ENCODE results near the gene NANOS3.
A peak's percentile ranks its signal among the peaks of the same experiment; 100 is the strongest.
"Not testable (repeated sequence)": the region's sequence is repeated elsewhere in the genome, so short reads cannot be mapped to it uniquely, and the experiment has no call there.

Gene NANOS3

DNA sequence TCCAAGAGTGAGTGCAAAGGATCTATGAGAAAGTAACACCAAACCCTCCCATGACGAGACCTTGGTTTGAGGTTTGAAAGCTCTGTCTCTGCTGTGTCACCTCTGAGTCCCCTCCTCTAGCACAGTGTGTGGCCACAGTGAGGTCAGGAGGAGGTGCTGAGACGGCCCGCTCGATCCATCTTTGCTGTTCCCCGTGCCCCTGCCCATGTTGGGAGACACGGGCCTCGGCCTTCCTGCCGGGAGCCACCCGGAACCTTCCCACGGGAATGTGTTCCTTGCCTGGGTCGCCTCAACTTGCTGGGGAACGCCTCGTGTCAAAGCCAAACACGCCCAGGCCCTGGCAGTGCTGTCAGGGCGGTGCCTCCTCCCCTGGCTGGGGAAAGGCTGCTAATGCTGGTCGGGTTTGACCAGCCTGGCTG lies 10.1 kb downstream of the NANOS3 start:
- no peak for DNase-seq

DNA sequence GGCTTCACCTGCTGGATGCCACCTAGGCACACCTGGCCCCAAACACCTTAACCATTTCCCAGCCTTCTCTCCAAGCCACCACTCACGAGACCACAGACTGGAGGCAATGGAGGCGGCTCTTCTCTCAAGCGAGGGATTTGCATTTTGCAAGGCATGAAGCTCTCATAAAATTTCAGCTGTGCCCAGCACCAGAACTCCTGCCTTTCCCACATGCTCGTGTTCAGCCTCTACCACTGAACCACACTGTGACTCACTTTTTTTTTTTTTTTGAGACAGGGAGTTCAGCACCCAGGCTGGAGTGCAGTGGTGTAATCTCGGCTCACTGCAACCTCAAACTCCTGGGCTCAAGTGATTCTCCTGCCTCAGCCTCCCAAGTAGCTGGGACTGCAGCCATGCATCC lies 10.6 kb downstream of the NANOS3 start:
- DNase-seq, result no peak

DNA sequence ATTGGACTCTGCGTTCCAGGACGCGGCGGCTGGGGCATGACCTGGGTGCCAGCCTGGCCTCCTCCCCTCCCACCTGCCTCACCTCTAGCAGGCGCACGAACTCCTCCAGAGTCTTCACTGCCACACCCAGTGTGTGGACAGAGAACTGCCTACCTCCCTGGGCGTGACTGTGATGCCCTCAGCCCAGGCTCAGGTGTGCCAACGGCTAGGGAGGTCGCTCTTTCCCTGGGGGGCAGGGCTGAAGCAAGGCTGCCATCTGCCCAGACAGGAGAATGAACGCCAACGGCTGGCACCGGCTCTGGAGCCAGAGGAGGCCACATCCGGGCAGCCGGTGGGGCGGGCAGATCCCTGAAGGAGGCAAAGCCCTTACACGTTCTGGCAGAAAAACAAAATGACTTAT lies 11.3 kb downstream of the NANOS3 start:
- DNase-seq, result no peak

DNA sequence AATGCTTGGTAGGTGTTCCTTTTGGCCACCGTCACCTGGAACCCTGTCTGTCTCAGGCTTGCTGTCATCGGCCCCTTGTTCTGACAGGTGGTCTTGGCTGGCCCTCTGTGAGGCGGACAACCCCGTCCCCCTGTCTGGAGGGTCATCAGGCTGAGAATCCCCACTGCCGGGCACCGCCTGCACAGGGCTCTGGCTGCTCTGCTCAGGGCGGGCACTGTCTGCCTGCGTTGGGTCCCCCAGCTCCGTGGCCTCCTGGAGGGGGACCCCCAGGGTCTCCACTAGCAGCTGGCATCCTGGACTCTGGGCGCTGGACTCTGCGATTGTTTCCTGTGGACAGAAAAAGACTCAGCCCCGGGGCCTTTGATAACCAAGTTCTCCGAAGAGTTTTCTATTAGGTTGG lies 13.2 kb downstream of the NANOS3 start:
- no peak for DNase-seq

DNA sequence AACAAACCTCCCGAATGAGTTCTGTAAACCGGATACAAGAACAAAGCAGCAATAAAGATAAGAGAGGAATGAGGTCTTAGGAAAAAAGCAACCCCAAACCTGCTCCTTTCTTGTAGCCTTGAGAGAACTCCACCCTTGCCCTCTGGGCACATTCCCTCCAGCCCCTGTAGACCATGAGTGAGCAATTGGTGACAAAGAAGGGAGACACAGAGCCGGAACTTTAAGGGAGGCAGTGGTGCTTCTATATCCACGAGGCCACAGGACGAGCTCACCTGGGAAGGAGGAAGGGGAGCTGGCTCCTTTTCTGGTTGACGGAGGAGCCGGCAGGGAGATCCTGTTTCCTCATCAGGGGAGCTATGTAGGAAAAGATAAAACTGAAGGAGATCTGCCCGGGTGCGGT lies 15.9 kb downstream of the NANOS3 start:
- DNase-seq, result no peak

DNA sequence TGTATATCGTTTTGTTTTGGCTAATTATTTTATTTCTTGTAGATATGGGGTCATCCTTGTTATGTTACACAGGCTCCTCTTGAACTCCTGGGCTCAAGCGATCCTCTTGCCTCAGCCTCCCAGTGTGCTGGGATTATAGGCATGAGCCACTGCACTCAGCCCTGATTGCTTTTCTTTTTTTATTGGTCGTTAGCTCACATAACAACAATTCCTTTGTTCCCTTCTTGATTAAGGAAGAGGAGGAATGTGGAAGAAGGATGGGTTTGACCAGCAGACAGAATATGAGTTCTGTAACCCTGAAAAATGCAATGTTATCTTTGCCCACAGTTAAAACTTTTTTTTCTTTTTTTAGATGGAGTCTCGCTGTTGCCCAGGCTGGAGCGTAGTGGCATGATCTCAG lies 17.6 kb downstream of the NANOS3 start:
- no peak for DNase-seq

DNA sequence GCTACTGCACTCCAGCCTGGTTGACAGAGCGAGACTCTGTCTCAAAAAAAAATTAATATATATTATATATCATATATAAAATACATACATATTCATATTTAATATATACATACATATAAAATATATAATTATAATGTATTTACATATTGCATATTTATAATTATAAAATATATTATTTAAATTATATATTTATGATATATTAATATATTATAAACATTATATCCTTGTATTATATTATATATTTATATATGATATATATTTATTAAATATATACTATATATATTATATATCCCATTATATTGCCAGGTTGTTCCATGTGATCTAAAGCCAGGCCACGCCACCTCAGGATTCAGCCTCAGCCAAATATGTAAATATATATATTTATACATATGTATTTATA lies 19.3 kb downstream of the NANOS3 start:
- DNase-seq, result no peak

DNA sequence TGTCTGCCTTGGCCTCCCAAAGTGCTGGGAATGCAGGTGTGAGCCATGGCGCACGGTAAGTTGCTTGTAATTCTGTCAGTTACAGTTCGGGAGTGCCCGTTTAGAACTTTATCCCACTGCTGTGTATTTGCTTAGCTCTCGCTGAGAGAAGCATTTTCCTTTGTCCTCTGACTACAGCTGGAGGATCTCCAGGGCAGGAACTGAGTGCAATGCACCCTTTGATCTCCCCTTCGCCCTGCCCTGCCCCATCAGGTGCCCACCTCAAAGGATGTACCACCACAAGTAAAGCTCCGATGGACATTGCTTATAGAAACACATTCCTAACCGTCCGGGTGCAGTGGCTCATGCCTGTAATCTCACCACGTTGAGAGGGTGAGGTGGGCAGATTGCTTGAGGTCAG lies 22.5 kb downstream of the NANOS3 start:
- DNase-seq, result no peak

DNA sequence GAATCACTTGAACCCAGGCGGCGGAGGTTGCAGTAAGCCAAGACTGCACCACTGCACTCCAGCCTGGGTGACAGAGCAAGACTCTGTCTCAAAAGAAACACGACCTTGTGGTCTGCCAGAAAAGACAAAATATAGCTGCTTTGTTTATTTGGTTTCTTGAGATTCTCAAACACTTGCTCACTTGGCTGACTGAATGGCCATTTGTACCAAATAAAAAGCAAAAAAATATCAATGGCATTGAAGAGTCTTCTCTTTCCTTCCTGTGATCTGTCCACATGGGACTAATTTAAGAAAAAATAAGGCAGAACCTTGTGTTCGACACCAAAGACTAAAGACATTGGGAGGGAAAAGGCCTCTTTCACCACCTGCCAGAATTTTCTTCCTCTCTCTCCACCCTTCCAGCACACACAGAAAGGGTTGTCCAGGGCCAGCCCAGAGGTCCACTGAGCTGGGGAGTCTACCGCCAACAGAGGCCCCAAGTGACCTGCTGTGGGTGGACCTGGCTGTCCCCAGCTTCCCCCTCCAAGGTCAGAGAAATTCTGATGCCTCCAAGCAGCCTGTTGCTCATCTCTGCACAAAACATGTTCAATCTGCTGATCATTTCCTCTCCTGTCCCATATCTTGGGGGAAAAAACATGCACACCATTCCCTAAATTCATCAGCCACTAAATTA lies 23.1 kb downstream of the NANOS3 start:
- DNase-seq, result no peak

DNA sequence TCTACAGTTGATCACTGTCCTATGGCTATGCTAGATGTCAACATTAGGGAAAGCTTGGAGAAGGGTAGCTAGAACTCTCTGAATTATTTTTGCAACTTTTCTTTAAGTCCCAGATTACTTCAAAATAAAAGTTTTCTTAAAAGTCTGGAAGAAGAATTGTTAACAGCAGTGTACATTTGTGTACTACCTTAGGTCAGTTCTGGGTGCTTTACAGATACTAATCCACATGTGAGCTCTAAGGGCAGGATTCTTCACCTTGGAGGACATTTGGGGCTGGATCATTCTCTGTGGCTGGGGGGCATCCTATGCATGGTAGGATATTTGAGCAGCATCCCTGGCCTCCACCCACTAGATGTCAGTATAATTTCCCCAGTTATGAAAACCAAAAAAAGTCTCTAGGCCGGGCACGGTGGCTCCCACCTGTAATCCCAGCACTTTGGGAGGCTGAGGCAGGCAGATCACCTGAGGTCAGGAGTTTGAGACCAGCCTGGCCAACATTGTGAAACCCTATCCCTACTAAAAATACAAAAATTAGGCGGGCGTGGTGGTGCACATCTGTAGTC lies 26.1 kb downstream of the NANOS3 start:
- peak in 1 of 2 experiments; percentile 50 for DNase-seq

DNA sequence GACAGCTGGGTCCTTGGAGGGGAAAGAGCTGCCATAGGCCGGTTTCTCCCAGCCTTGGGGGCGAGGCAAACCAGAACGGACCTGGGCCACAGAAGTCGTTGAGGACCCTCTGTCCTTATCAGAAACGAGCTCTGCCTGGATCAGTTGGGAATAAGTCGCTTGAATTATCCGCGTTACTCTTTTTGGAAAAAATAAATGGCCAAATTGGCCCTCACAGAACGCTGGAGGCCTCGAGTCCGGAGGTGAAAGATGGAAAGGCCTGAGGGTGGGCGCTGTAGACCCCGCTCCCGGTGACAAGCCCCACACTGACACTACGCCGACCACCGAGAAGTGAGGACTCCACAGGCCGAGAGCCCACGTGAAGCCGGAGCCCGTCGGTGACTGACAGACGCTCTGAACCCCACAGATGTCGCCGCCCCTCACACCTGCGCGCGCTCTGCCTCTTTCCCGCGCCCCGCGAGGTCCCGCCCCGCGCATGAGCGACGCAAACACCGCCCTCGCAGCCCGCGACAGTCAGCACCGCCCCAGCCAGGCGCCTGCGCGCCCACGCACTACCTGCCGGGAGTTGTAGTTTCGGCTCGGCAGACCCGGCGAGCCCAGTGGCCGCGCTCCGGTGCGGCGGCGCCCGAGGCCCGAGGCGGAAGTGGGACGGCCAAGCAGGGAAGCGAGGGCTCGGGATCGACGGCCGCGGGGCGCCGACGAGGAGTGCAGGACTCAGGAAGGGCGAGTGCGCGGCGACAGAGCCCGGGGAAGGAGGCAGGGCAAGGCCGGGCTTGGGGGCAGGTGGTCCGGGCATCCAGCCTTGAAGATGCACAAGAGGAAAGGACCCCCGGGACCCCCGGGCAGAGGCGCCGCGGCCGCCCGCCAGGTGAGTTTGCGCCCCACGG lies 28.9 kb downstream of the NANOS3 start, which contains the start of the genes BRME1 and CC2D1A:
Gene BRME1, minus strand, starts transcription at position 484 of the 887 bp plus-strand sequence. CDS start 1,225 bp downstream, outside the sequence.
Gene CC2D1A, plus strand, starts transcription at position 568 of the 887 bp plus-strand sequence. Its CDS starts 241 bp downstream, at position 809.
- peak; percentile 43 to 75 for DNase-seq

DNA sequence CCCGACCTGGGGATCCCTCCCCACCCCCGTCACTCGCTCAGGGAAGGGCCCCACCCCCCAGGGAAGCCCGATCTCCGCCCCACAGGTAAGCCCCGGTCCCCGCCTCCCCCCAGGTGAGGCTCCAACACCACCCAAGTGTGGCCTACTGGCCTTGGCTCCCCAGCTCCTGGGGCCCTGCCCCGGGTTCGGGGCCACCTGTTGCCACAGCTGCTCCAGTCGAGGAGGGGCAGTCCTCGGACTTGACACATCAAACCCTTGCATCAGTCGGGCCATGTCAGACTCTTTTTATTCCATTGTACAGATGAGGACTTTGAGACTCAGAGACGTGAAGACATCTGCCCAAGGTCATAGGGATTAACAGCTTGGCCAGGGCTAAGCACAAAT lies 29.6 kb downstream of the NANOS3 start:
- no peak for DNase-seq

DNA sequence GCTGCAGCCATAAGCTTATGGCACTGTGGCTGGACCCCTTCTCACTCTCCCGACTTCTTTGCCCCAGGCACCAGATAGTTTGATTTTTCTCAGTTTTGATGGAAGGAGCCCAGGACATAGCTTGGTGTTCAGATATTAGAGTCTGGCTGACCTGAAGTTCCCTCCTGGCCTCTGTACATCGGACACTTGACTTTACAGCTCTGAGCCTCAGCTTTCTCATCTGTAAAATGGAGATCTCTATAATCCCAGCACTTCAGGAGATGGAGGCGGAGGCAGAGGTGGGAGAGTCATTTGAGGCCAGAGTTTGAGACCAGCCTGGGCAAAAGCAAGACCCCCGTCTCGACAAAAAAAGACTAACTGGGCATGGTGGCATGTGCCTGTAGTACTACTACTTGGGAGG lies 30.0 kb downstream of the NANOS3 start:
- no peak for DNase-seq

DNA sequence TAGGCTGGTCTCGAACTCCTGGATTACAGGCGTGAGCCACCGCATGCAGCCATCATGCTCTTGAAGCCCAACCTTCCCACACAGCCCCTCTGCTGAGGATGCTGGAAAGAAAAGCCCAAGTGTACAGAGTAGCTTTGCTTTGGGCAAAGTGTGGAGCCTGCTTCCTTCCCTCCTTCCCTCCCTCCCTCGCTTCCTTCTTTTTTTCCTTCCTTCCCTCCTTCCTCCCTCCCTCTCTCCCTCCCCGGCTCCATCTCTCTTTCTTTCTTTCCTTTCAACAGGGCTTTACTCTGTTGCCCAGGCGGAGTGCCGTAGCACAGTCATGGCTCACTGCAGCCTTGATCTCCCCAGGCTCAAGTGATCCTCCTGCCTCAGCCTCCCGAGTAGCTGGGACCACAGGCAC lies 31.7 kb downstream of the NANOS3 start:
- DNase-seq, result no peak

DNA sequence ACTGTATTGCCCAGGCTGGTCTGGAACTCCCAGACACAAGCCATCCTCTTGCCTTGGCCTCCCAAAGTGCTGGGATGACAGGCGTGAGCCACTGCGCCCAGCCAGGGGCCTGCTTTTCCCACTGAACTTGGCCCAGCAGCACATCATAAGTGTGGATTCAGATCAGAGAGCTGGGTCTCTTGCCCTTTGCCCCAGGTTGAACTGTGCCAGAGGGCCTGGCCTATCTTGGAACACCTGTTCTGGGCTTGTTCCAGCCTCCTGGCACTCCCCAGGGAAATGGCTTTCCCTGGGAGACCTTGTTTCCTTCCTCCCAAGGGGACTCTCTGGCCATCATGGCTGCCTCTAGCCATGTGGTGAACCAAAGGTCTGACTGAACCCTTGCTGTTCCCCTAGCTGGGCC lies 32.5 kb downstream of the NANOS3 start:
- DNase-seq, result no peak

DNA sequence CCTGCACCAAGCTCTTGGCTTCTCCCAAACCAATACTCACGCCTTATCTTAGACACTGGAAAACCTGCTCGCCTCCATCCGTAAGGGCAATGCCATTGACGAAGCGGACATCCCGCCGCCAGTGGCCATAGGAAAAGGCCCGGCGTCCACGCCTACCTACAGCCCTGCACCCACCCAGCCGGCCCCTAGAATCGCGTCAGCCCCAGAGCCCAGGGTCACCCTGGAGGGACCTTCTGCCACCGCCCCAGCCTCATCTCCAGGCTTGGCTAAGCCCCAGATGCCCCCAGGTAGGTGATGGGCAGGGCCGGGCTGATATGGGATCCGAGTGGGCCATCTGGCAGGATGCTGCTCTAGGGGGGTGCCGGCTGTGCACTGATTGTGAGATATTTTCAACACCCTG lies 36.4 kb downstream of the NANOS3 start:
- no peak for DNase-seq

DNA sequence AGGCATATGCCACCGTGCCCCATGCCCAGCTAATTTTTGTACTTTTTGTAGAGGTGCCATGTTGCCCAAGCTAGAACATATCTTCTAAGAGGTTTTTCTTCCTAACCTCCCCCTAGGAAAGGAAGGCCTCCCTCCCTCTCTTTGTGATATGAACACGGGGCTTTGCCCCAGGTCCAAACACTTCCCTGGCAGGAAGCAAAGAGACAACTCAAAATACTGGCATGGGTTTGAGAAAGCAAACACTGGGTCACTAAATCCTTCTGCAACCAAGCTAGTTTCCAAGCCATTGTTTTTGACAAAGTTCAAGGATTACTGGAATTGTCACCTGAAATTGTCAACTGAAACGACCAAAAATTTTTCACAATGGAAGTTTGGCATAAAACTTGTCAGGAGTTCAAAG lies 37.8 kb downstream of the NANOS3 start:
- DNase-seq, result no peak

DNA sequence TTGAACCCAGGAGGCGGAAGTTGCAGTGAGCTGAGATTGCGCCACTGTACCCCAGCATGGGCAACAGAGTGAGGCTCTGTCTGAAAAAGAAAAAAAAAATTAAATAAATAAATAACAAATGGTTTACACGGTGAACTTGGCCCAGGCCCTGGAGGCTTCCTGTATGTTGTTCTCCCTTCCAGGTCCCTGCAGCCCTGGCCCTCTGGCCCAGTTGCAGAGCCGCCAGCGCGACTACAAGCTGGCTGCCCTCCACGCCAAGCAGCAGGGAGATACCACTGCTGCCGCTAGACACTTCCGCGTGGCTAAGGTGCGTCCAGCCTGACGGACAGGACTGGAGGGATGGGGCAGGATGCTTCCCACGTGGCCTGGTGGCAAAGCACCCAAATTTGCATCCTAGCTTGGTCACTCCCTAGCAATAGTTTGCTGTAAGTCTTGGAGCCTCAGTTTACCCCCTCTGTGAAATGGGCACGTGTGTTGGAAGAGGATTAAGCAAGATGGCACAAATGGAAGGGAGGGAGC lies 41.0 kb downstream of the NANOS3 start:
- no peak for DNase-seq

DNA sequence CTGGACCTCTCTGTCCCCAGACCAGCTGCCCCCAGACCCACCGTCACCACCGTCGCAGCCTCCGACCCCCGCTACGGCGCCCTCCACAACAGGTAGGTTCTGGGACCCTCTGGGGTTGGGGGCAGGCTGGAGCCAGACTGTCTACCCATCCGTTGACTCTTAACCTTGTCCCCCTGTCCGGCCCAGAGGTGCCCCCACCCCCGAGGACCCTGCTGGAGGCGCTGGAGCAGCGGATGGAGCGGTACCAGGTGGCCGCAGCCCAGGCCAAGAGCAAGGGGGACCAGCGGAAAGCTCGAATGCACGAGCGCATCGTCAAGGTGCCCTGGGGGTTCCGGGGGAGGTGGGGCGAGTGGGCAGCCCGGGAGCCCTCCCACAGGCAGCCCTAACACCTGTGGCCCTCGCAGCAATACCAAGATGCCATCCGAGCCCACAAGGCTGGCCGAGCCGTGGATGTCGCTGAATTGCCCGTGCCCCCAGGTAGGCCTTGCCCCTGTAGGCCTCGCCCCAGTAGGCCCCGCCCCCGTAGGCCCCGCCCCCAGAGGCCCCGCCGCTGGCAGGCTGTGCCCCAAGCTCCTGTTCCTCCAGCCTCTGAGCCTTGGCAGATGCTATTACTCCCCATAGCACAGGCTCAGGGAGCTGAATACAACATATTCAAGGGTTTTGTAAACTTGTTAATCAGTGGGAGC lies 41.9 kb downstream of the NANOS3 start:
- DNase-seq, result no peak

DNA sequence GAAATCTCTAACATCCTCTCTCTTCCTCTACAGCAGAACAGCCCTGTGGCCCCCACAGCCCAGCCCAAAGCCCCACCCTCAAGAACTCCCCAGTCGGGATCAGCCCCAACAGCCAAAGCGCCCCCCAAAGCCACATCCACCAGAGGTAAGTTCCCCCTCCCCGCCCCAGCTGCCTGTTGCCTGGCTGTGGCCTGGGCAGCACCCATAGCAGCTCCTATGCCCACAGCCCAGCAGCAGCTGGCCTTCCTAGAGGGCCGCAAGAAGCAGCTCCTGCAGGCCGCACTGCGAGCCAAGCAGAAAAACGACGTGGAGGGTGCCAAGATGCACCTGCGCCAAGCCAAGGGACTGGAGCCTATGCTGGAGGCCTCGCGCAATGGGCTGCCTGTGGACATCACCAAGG lies 43.6 kb downstream of the NANOS3 start:
- DNase-seq, result no peak

DNA sequence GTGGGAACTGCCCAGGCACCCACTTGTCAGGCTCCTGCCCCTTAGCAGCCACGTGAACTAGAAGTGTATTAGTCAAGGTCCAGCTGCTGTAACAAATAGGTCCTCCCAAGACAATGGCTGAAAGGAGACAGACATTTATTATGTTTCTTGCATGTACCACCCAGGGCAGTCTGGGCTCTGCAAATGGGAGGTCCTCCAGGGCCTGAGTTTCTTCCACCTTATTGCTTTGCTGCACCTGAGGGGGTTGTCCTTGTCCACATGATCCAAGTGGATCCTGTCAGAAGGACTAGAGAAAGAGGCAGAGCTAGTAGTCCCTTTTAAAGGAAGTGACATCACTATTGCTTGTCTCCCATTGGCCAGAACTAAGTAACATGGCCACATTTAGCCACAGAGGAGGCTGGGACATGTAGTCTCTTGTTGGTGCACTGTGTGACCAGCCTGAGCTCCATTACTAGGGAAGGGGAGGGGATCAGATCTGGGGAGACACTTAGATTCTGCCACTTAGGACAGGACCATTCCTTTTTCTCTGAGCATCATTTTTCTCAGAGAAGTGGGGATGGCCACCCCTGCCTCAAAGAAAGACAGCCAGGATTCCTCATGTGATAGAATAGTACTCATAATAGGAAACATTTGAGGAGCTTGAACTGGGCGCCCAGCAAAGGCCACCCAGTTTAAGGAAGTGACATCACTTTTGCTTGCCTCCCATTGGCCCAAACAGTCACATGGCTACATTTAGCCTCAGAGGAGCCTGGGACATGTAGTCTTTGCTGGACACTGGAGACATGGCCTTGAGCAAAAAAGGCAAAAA lies 44.2 kb downstream of the NANOS3 start:
- DNase-seq, result peak; percentile 58 to 74

DNA sequence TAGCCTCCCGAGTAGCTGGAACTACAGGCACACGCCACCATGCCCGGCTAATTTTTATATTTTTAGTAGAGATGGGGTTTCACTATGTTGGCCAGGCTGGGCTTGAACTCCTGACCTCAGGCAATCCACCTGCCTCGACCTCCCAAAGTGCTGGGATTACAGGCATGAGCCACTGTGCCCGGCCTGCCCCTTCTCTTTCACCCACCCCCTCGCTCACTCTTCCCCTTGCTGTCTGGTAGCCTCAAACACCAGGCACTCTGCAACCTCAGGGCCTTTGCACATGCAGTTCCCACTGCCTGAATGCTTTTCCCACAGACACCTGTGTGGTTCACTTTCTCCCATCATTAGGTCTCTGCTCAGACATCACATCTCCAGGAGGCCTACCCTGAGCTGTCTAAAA lies 45.2 kb downstream of the NANOS3 start:
- DNase-seq, result not testable (repeated sequence)

All from SW 1271 (cell line).